HG03095 (cell line): Measurements from ENCODE around the gene PDCD5.
A peak's percentile ranks its signal among the peaks of the same experiment; 100 is the strongest.
"Not testable (repeated sequence)": the region's sequence is repeated elsewhere in the genome, so short reads cannot be mapped to it uniquely, and the experiment has no call there.

Source experiments
- ATAC-seq: cut with Tn5 transposase; IDR thresholded peaks from one replicate; pipeline ENCODE4 v1.9.1; 2021; ENCODE audit warnings: moderate library complexity; ENCODE audit not compliant: unreplicated experiment

PDCD5 gene

GRCh38 chr19:32573492-32573794, 7.5 kb upstream of the PDCD5 start:
- ATAC-seq = no peak

DNA sequence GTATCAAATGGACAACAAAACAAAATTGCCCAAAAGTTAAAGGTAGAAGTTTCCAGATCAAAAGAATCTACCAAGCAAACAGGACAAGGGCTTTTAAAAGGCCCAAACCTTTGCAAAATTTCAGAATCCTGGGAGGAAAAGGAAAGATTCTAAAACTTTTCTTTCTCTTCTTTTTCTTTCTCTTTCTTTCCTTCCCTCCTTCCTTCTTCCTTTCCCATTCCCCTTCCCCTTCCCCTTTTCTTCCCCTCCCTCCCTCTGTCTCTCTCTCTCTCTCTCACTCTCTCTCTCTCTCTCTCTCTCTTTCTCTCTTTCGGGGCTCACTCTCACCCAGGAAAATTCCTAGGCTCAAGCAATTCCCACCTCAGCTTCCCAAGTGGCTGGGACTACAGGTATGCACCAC, 4.2 kb upstream of the PDCD5 start:
- no peak for ATAC-seq

DNA sequence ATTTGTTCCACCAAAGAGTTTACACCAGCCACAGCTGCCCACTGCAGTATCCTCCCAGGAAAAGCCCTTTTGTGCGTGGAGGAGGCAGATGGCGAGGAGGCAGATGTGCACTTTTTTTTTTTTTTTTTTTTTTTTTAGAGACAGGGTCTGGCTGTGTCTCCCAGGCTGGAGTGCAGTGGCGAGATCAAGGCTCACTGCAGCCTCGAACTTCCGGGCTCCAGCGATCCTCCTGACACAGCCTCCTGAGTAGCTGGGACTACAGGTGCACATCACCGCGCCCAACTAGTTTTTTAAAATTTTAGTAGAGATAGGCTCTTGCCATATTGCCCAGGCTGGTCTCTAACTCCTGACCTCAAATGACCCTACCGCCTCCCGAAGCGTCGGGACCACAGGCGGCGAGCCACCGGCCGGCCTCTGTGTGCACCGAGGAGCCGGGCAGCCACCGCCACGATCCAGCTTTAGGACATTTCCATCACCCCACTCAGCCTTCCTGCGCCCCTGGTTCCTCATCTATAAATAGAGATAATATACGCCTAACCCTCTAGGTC, 563 bp upstream of the PDCD5 start:
- ATAC-seq = peak; percentile 26

DNA sequence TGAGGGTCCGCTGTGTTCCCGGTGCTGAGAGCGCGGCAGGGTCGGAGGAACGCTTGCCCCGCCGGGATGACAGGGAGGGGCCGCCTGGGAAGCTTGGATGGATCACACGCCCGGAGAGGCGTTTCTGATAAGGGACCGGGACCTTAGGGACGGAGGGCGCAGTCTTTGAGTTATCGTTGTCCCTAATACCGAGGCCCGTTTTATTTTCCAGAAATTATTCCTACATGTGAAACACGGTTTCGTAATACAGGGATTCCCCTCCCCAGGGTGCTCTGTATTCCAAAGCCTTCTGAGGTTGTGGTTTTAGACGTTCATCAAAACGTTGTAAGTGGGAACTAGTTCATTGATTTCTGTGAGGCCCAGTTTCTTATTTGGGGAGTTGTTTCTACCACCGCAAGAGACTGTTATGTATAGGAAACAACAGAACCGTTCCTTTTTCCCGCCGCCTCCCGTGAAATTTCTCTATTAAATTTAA, 752 bp downstream of the PDCD5 start:
- ATAC-seq = no peak

GRCh38 chr19:32587747-32588504, 6.9 kb downstream of the PDCD5 start:
- not testable (repeated sequence) for ATAC-seq

GRCh38 chr19:32594021-32594420, 13.0 kb downstream of the PDCD5 start:
- ATAC-seq = no peak

DNA sequence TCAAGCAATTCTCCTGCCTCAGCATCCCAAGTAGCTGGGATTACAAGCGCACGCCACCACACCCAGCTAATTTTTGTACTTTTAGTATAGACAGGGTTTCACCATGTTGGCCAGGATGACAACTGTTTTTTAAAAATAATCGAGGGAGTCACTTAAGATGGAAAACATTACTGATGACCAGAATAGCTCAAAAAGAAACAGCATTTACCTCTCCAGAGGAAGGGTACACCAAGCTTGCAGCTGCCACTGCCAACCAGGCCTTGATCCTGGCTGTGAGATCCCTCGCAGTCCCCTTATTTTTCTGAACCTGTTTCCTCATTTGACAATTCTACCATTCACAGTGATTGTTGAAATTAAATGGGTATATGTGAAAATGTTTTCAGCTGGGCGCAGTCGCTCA, 14.5 kb downstream of the PDCD5 start:
- ATAC-seq = no peak

DNA sequence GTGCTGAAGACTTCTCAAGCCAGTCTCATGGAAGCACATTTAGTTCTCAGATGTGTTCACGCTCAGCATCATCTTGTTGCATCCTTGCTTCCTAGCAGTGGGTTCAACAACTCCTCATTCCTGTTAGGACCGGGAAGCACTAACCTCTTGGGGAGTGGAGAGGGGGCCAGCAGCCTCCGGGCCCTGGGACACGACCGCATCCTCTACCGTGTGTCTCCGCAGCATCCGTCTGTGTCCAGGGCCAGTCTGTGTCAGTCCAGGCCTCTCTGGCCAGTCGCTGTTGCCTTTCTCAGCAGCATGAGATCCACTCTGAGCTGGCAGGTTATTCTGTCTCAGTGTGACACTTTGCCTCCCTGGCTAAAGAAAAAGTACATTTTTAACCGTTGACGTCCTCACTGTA, 17.0 kb downstream of the PDCD5 start:
- no peak for ATAC-seq

GRCh38 chr19:32599258-32599657, 18.3 kb downstream of the PDCD5 start:
- no peak for ATAC-seq

GRCh38 chr19:32599736-32600157, 18.8 kb downstream of the PDCD5 start:
- ATAC-seq = no peak

- no peak for ATAC-seq
These were observed 23.0 kb downstream of the PDCD5 start for GRCh38 chr19:32603961-32604360.

- ATAC-seq = no peak
These were observed 24.6 kb downstream of the PDCD5 start for GRCh38 chr19:32605544-32605943.

- no peak for ATAC-seq
These were observed 25.3 kb downstream of the PDCD5 start for GRCh38 chr19:32606289-32606688.

DNA sequence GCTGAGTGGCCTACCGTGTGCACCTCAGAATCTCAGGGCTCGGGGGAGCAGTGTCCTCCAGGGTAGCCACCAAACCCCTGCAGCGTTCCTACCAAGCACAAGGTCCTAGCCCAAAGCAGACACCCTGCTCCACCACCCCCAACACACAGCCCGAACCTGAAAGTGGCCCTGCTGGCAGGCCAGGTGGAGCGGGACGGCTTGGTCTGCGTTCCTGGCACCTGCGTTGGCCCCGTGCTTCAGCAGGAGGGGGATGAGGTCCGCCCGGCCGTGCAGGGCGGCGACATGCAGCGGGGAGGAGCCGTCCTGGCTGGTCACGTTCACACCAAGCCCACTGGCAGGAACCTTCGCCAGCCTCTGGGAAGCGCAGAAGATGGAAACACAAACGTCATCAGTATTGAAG, 26.5 kb downstream of the PDCD5 start:
- ATAC-seq = no peak

GRCh38 chr19:32611161-32611560, 30.2 kb downstream of the PDCD5 start:
- ATAC-seq = no peak

DNA sequence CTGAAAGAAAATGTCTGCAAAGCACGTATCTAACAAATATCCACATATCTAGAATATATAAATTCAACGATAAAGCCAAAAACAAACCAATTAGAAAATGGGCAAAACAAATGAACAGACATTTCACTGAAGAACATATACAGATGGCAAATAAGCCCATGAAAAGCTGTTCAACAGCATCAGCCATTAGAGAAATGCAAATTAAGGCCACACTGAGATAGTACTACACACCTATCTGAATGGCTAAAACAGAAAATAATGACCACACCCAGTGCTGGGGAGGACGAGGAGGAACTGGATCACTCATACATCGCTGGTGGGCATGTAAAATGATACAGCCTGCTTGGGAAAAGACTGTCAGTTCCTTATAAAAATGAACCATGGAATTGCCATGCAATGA, 32.0 kb downstream of the PDCD5 start:
- no peak for ATAC-seq

GRCh38 chr19:32614916-32615315, 33.9 kb downstream of the PDCD5 start:
- no peak for ATAC-seq

DNA sequence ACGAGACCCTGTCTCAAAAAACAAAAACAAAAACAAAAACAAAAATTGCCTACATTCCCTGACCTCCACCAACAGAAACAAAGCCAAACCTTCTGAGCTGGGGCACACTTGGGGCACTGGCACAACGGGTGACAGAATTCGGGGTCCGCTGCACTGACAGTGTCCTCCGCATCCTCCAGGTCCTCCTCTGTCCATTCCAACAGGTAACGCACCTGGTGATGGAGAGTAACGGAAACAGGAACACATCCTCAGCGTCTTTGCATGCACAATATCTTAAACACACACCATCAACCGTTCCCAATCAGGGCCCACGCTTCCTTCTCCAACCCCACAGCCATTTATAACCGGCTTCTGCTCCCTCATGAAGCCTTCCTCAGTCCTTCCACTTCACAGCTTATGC, 34.6 kb downstream of the PDCD5 start:
- no peak for ATAC-seq

DNA sequence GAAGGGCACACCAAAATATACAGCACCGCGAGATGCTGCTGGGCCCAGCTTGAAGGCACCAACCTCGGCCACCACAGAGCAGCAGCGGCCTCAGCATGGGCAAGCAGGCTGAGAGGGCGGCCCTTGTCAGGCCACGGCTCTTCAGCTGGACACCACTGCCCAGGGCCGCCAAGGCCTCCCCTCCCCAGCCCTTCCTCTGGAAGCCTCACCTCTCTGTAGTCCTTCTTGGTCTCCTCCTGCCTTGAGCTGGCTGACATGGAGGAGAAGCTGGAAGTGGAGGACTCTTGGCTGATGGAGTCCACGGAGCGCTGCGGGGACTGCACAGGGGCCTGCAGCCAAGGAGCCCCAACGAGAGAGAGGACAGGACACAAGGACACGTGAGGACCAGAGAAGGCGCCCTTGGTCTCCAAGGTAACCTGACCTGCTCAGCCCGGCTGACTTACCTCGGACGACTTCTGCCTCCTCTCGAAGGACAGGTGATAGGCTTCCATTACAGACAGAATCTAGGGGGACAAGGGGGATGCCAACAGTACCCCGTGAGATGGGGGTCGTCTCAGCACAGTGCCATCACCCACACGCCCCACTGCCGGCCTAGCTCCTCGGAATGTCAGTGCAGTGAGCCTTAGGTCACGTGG, 38.2 kb downstream of the PDCD5 start:
- no peak for ATAC-seq

GRCh38 chr19:32622002-32622401, 41.0 kb downstream of the PDCD5 start:
- ATAC-seq = no peak

DNA sequence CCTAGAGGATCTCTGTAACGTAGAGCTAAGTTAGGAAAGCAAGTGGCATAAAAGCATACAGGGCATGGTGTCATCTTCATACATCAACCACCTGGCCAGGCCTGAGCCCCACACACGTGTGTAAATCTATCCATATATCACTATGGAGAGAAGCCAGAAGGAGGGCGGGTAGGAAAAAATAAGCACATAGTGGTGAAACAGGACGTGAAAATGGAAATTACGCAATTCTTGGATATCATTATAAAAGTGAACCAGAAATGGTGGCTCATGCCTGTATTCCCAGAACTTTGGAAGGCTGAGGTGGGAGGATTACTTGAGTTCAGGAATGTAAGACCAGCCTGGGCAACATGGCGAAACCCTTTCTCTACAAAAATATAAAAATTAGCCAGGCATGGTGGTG, 43.4 kb downstream of the PDCD5 start:
- ATAC-seq = no peak

DNA sequence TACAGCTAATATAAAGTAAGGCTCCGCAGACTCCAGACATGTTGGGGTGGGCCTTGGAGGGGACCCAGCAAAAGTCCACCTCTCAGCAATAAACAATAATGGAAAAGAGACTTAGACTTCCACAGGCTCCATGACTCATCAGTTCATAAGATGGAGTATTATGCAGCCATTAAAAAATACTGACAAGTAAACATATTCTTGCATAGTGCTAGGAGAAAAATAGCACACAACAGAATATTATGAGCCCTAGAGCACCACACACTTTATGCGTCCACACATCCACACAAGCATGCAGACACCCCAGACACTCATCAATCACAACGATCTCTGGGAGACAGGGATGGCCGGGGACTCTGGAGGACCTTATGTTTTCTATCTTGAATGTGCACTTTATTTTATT, 46.0 kb downstream of the PDCD5 start:
- ATAC-seq = no peak
